ES-I3 (cell line): ENCODE results near the gene CES4A.

ENCODE experiments used
- H3K36me3 ChIP-seq: 2 replicates; pipeline ENCODE4 v1.6.1; 2013; ENCODE audit warnings: mild to moderate bottlenecking, low read length, control low read depth, moderate library complexity; ENCODE audit not compliant: insufficient read depth
- H3K4me1 ChIP-seq: 2 replicates; pipeline ENCODE4 v1.6.1; 2013; ENCODE audit warnings: mild to moderate bottlenecking, control low read depth, low read length; ENCODE audit not compliant: insufficient read depth
- H3K9ac ChIP-seq: 2 replicates; pipeline ENCODE4 v1.6.1; 2013; ENCODE audit warnings: low read depth, mild to moderate bottlenecking, low read length, moderate library complexity
- H3K9me3 ChIP-seq: 2 replicates; pipeline ENCODE4 v1.6.1; 2013; ENCODE audit warnings: mild to moderate bottlenecking, low read length, moderate library complexity; ENCODE audit not compliant: control insufficient read depth, insufficient read depth

CES4A gene

DNA sequence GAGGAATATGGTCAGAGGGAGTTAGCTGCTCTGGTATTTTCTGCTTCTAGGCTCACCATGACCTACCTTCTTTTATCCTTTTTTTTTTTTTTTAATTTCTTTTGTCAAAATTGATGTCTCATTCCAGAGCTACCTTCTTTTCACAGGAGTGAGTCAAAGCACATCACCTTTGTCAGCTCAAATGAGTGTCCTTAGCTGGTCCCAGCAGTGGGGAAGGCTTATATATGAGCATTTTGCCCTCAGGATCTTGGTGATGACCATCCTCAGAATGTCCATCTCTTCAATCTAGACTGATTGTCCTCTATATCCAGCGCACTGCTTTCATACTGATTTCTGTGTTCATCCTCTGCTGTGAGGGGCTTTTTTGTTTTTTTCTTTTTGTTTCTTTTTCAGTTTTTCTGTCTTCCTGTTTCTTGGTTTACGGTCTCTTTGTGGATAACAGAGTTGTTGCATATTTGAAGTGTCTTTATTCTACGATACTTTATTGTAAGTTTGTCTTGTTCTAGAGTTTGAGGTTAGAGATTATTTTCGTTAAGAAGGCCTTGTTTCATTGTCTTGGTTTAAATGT is 65.5 kb downstream of the CES4A start:
- Histone ChIP-seq H3K9me3 (no peaks in the 10 kb centered on the region), H3K4me1 (no peaks in the 10 kb centered on the region), H3K9ac (no peak overlapping the region), H3K36me3 (no peaks in the 10 kb centered on the region)

GRCh38 chr16:67054901-67055300 is 66.5 kb downstream of the CES4A start:
- Histone ChIP-seq H3K36me3 (no peaks in the 10 kb centered on the region), H3K9ac (no peak overlapping the region), H3K9me3 (no peaks in the 10 kb centered on the region), H3K4me1 (no peaks in the 10 kb centered on the region)

DNA sequence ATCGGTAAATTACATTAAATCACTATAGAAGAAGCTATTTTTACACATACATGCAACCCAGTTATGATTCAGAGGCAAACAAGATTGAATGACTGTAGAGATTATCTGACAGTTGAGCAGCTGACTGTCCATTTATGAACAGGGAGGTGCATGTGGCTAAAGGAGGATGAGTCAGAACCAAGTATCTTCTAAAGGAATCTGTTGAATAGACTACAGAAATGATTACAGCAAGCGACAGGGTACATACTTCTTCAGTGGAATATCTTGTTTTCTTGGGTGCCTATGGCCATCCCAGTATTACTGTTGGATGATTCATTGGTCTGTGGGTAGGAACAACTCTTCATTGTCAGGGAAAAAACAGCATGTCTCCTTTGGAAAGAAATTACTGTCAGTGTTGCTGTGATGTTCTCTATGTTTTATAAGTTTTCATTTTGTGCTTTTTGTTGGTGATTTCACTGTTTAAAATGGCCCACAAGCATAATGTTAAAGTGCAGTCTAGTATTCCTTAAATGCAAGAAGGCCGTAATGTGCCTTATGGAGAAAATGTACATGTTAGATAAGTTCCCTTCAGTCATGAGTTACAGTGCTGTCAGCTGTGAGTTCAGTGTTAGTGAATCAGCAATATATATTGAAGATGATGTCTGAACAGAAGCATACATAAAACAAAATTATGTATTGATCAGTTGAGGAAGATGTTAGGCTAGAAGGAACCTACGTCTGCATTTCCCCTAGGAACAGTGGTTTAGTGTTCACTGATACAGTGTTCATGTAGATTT is 67.5 kb downstream of the CES4A start:
- H3K4me1 ChIP-seq, result no peaks in the 10 kb centered on the region
- no peak overlapping the region for H3K9ac ChIP-seq
- H3K9me3 ChIP-seq, result no peaks in the 10 kb centered on the region
- no peaks in the 10 kb centered on the region for H3K36me3 ChIP-seq
